Progenitor cell of endocrine pancreas (in vitro differentiated cells): ENCODE measurements around the gene DDX56. TPM values are rescaled to one million over a fixed set of nuclear protein-coding genes. Genes with fewer than 3 reads are reported as not detected.
A peak's percentile ranks its signal among the peaks of the same experiment; 100 is the strongest.

Experiments
- DNase-seq: peaks from one replicate; pipeline ENCODE4 v3.0.0; 2021; ENCODE audit warnings: low spot score; ENCODE audit not compliant: unreplicated experiment
- H3K27ac Mint-ChIP-seq: 2 replicates; pipeline ENCODE4 v1.8.0; 2021; ENCODE audit warnings: mild to moderate bottlenecking, moderate library complexity, mixed read lengths
- H3K27me3 Mint-ChIP-seq: 2 replicates; pipeline ENCODE4 v1.8.0; 2021; ENCODE audit warnings: mixed read lengths
- H3K36me3 Mint-ChIP-seq: 2 replicates; pipeline ENCODE4 v1.8.0; 2022; ENCODE audit warnings: mixed read lengths; ENCODE audit not compliant: insufficient read depth
- H3K4me1 Mint-ChIP-seq: 2 replicates; pipeline ENCODE4 v1.8.0; 2021; ENCODE audit warnings: low read depth, mixed read lengths
- H3K4me3 Mint-ChIP-seq: 2 replicates; pipeline ENCODE4 v1.8.0; 2021; ENCODE audit warnings: low read depth, mild to moderate bottlenecking, moderate library complexity, mixed read lengths
- H3K9me3 Mint-ChIP-seq: 2 replicates; pipeline ENCODE4 v1.8.0; 2021; ENCODE audit warnings: low read depth, mixed read lengths
- CTCF ChIP-seq: fragments of 200-600 bp; sonication (generic); IDR thresholded peaks from one replicate; pipeline ENCODE4 v1.5.0; 2021; ENCODE audit warnings: antibody characterized with exemption, mild to moderate bottlenecking; ENCODE audit not compliant: unreplicated experiment
- total RNA-seq: library from RNA; stranded (reverse); gene quantifications from 2 replicates; pipeline ENCODE4 v1.2.1, GENCODE V29; 2021

DDX56 gene
- total RNA-seq, 1 donor from 2014 or later: 111 TPM

- TF ChIP-seq CTCF: no peak
- no peak for DNase-seq
- H3K27me3 Mint-ChIP-seq: no peaks in the 10 kb centered on the region
- no peaks in the 10 kb centered on the region for H3K36me3 Mint-ChIP-seq
- H3K9me3 Mint-ChIP-seq: no peaks in the 10 kb centered on the region
- no peaks in the 10 kb centered on the region for H3K4me1 Mint-ChIP-seq
- no peak overlapping the region for H3K4me3 Mint-ChIP-seq
- H3K27ac Mint-ChIP-seq: no peak overlapping the region
Observed at GRCh38 chr7:44590910-44591309, 17.2 kb upstream of the DDX56 start.

GRCh38 chr7:44587843-44588711 lies 14.4 kb upstream of the DDX56 start:
- Mint-ChIP-seq H3K27ac (no peak overlapping the region), H3K9me3 (no peaks in the 10 kb centered on the region), H3K4me1 (no peaks in the 10 kb centered on the region), H3K27me3 (peaks cover 2% of the 10 kb centered on the region), H3K4me3 (no peak overlapping the region), H3K36me3 (no peaks in the 10 kb centered on the region)
- TF ChIP-seq CTCF: peak; percentile 59
- no peak for DNase-seq

GRCh38 chr7:44583146-44583865 lies 9.6 kb upstream of the DDX56 start:
- Mint-ChIP-seq H3K9me3 (no peaks in the 10 kb centered on the region), H3K36me3 (peaks cover 13% of the 10 kb centered on the region), H3K4me3 (peak overlapping the region; percentile 87), H3K27me3 (peaks cover 2% of the 10 kb centered on the region), H3K4me1 (peaks cover 15% of the 10 kb centered on the region), H3K27ac (peak overlapping the region; percentile 98)
- DNase-seq: no peak
- no peak for TF ChIP-seq CTCF

- peaks cover 2% of the 10 kb centered on the region for H3K27me3 Mint-ChIP-seq
Observed at GRCh38 chr7:44581879-44582603, 8.3 kb upstream of the DDX56 start, which contains the start of gene TMED4. TMED4 (minus strand) TSS chr7:44582231; CDS start chr7:44582206, 25 bp downstream.

More at GRCh38 chr7:44581879-44582603, 8.3 kb upstream of the DDX56 start, which contains the start of gene TMED4:
- Mint-ChIP-seq H3K27ac (peak within 1 kb of the TSS; percentile 98), H3K9me3 (no peaks in the 10 kb centered on the region), H3K4me3 (peak within 1 kb of the TSS; percentile 87), H3K4me1 (peaks cover 15% of the 10 kb centered on the region), H3K36me3 (peaks cover 13% of the 10 kb centered on the region)
- DNase-seq: peak; percentile 100
- no peak for TF ChIP-seq CTCF
